ENCODE measurements around the gene SPOPL. TPM values are rescaled to one million over a fixed set of nuclear protein-coding genes. Genes with fewer than 3 reads are reported as not detected.

SPOPL gene
- polyA plus RNA-seq, 1 of the 3 experiments (the other 2 are of a cell fraction): 4.5 TPM

GRCh38 chr2:138469411-138469810 lies 32.2 kb upstream of the SPOPL start:
- Histone ChIP-seq H4K20me1 (ENCODE audit: insufficient read depth) (no peaks in the 10 kb centered on the region), H3K27ac (ENCODE audit: low read depth in 2 of 2, low read length in 1 of 2) (no peak overlapping the region), H3K4me3 (ENCODE audit: low read depth in 2 of 2, low read length in 1 of 2) (no peak overlapping the region), H3K27me3 (ENCODE audit: insufficient read depth) (no peaks in the 10 kb centered on the region), H3K4me1 (ENCODE audit: control insufficient read depth in 1 of 2, insufficient read depth in 2 of 2, low read depth in 1 of 2, low read length in 1 of 2) (peaks cover 0 to 3% of the 10 kb centered on the region in 2 experiments; a peak in 2 of 4 replicates), H2AFZ (ENCODE audit: low read depth) (no peak overlapping the region), H3K36me3 (replicated peaks in 1 of 2; ENCODE audit: control insufficient read depth in 1 of 2, insufficient read depth in 2 of 2, low read length in 1 of 2) (no peaks in the 10 kb centered on the region), H3K9ac (no peak overlapping the region), H3K9me3 (no peaks in the 10 kb centered on the region), H3K4me2 (no peak overlapping the region), H3K79me2 (ENCODE audit: insufficient read depth) (no peaks in the 10 kb centered on the region), H3K9me2 (no peaks in the 10 kb centered on the region), H3F3A (replicated peaks; ENCODE audit: insufficient read depth) (no peaks in the 10 kb centered on the region)
- 82% methylated on average over 1 of the region's 1 CpG for WGBS (ENCODE audit: low lambda C conversion rate)
- TF ChIP-seq YY1 (IDR thresholded peaks at IDR 0.05; ENCODE audit: low read depth): no peak
- no peak for TF ChIP-seq TAF1 (IDR thresholded peaks at IDR 0.05; ENCODE audit: borderline replicate concordance, low read depth, low read length)
- TF ChIP-seq MXI1 (IDR thresholded peaks at IDR 0.05; ENCODE audit: low read depth, low read length): no peak
- TF ChIP-seq USF2 (IDR thresholded peaks at IDR 0.05; ENCODE audit: borderline replicate concordance, low read depth, low read length): no peak
- no peak for TF ChIP-seq FOXJ3 (CRISPR knock-in tag; IDR thresholded peaks at IDR 0.05)
- TF ChIP-seq FOXM1 (IDR thresholded peaks at IDR 0.05; ENCODE audit: low read depth): no peak
- no peak for TF ChIP-seq RFX5 (IDR thresholded peaks at IDR 0.05; ENCODE audit: low read length)
- TF ChIP-seq IRF3 (IDR thresholded peaks at IDR 0.05; ENCODE audit: low read depth, low read length): no peak
- ChIA-PET CTCF (no interaction called here), POLR2A (no interaction called here)
- no peak for DNase-seq

- peak overlapping the region in 1 of 2 experiments; percentile 30; a peak in 1 of 4 replicates for H3K27ac ChIP-seq (ENCODE audit: low read depth in 2 of 2, low read length in 1 of 2)
- ChIA-PET POLR2A (no interaction called here), CTCF (no interaction called here)
- no peak overlapping the region for H3K9ac ChIP-seq
- no peak overlapping the region for H3K4me3 ChIP-seq (ENCODE audit: low read depth in 2 of 2, low read length in 1 of 2)
- no peaks in the 10 kb centered on the region for H4K20me1 ChIP-seq (ENCODE audit: insufficient read depth)
- no peak for TF ChIP-seq CHD2 (IDR thresholded peaks at IDR 0.05; ENCODE audit: low read length, partially characterized antibody)
- no peak for TF ChIP-seq USF2 (IDR thresholded peaks at IDR 0.05; ENCODE audit: borderline replicate concordance, low read depth, low read length)
- no peak for TF ChIP-seq MAX (IDR thresholded peaks at IDR 0.05; ENCODE audit: low read depth)
- no peaks in the 10 kb centered on the region for H3F3A ChIP-seq (replicated peaks; ENCODE audit: insufficient read depth)
- no peak overlapping the region for H3K4me2 ChIP-seq
- H3K4me1 ChIP-seq (ENCODE audit: control insufficient read depth in 1 of 2, insufficient read depth in 2 of 2, low read depth in 1 of 2, low read length in 1 of 2): peaks cover 0 to 3% of the 10 kb centered on the region in 2 experiments; a peak in 2 of 4 replicates
- no peaks in the 10 kb centered on the region for H3K9me2 ChIP-seq
- H3K79me2 ChIP-seq (ENCODE audit: insufficient read depth): no peaks in the 10 kb centered on the region
- no peak overlapping the region for H2AFZ ChIP-seq (ENCODE audit: low read depth)
- no peaks in the 10 kb centered on the region for H3K36me3 ChIP-seq (replicated peaks in 1 of 2; ENCODE audit: control insufficient read depth in 1 of 2, insufficient read depth in 2 of 2, low read length in 1 of 2)
- H3K27me3 ChIP-seq (ENCODE audit: insufficient read depth): no peaks in the 10 kb centered on the region
- no peak for DNase-seq
- 72% methylated on average over 5 of the region's 5 CpGs for WGBS (ENCODE audit: low lambda C conversion rate)
- H3K9me3 ChIP-seq: no peaks in the 10 kb centered on the region
Observed at GRCh38 chr2:138470941-138471340, 30.6 kb upstream of the SPOPL start.

All from SK-N-SH (cell line).